GM12892 (cell line): Measurements from ENCODE around the gene ZFP62.

Experiments used
- POLR2A ChIP-seq: IDR thresholded peaks from 2 replicates; pipeline ENCODE4 v1.6.1; 2011; ENCODE audit warnings: low read depth, low read length, control low read depth
- POLR2AphosphoS5 ChIP-seq: IDR thresholded peaks from 2 replicates; pipeline ENCODE4 v1.6.1; 2011; ENCODE audit warnings: low read depth, low read length, control low read depth
- TAF1 ChIP-seq: IDR thresholded peaks from 2 replicates; pipeline ENCODE4 v1.6.1; 2011; ENCODE audit warnings: low read depth, mild to moderate bottlenecking, control low read depth, low read length, borderline replicate concordance

DNA sequence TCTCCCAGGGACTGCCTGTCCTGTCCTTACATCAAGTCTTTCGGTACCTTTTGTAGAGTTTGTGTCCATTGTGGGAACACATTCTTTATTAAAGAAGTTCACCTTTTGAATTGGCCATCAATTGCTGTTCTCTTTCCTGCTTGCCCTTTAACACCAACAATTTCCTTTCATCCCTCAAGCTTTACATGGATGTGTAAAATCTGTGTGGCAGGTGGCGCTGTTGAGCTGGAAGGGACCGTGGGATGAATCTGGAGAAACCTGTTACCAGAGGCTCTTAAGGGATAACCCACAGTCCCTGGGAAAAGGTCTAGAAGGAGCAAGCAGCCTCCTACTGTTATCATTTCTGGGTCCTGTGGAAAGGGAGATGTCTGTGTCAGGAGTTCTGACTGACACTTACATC, 7.9 kb upstream of the ZFP62 start:
- TF ChIP-seq TAF1: no peak
- no peak for TF ChIP-seq POLR2A
- no peak for TF ChIP-seq POLR2AphosphoS5
